ENCODE results near the gene HNF4A. TPM values are rescaled to one million over a fixed set of nuclear protein-coding genes. Genes with fewer than 3 reads are reported as not detected.
"Not testable (repeated sequence)": the region's sequence is repeated elsewhere in the genome, so short reads cannot be mapped to it uniquely, and the experiment has no call there.

Gene HNF4A
- total and polyA plus RNA-seq, 9 donors: 0.07 to 1.5 (median 0.25) TPM

DNA sequence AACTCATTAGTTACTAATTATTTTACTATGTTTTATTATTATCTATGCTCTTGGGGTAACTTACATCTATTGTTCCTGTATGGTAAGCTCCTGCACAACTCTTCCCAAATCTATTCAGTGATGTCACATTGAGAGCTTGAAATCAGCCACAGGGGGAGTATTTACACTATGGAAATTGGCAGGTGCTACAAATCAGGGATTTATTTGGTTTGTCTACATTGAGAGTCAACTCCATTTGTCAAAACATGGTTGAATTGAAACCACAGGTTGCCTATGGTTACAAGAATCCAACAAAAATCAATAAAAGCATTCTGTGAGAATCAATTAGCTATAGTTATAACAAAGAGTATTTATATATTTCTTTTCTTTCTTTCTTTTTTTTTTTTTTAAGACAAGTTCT lies 40.6 kb upstream of the HNF4A start:
- Histone ChIP-seq H3K9me3 (no peaks in the 10 kb centered on the region), H3K4me3 (no peak overlapping the region), H3K27ac (no peak overlapping the region), H3K4me1 (ENCODE audit: insufficient read depth) (peaks cover 5% of the 10 kb centered on the region), H3K27me3 (no peaks in the 10 kb centered on the region), H3K36me3 (no peaks in the 10 kb centered on the region)
- DNase-seq: no peak
- intact Hi-C loops (cut with DNase I): loop anchor here in 2 of 4 donors (5.0 kb wide), 3 partner anchors 98 to 203 kb away; partner anchors contain the start of gene OSER1 (in 1 of the 2)
- TF ChIP-seq, protein P1, sequence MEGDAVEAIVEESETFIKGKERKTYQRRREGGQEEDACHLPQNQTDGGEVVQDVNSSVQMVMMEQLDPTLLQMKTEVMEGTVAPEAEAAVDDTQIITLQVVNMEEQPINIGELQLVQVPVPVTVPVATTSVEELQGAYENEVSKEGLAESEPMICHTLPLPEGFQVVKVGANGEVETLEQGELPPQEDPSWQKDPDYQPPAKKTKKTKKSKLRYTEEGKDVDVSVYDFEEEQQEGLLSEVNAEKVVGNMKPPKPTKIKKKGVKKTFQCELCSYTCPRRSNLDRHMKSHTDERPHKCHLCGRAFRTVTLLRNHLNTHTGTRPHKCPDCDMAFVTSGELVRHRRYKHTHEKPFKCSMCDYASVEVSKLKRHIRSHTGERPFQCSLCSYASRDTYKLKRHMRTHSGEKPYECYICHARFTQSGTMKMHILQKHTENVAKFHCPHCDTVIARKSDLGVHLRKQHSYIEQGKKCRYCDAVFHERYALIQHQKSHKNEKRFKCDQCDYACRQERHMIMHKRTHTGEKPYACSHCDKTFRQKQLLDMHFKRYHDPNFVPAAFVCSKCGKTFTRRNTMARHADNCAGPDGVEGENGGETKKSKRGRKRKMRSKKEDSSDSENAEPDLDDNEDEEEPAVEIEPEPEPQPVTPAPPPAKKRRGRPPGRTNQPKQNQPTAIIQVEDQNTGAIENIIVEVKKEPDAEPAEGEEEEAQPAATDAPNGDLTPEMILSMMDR (IDR thresholded peaks at IDR 0.05): no peak
- no peak for TF ChIP-seq POLR2A (IDR thresholded peaks at IDR 0.05)
- no peak for TF ChIP-seq EP300 (IDR thresholded peaks at IDR 0.05)

DNA sequence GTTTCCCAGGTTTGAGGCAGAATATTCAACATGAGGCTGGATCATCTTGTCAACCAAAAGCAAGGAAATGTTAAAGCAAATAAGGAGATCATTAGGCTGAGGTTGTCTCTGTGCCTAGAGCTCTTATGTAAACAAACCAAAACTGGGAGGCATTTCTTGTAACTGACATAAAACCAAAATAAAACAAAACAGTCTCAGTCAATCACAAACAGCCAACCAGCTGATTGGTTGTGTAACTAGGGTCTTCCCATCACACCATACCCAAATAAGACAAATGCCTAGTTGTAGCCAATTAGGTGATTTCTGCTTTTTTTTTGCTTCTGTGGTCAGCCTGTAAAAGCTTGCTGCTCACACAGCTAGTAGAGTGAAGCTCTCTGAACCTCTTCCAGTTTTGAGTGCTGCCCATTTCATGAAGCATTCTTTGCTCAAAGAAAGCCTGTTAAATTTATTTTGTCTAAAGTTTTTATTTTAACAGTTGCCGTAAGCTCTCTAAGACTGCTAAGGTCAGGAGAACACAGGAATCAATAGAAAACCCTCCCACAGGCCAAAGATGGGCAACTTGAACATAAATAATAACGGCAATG lies 35.6 kb upstream of the HNF4A start:
- DNase-seq: no peak
- TF ChIP-seq POLR2A (IDR thresholded peaks at IDR 0.05) (no peak), EP300 (IDR thresholded peaks at IDR 0.05) (no peak)
- TF ChIP-seq, protein P1 (IDR thresholded peaks at IDR 0.05): no peak
- H3K4me1 ChIP-seq (ENCODE audit: insufficient read depth): no peaks in the 10 kb centered on the region
- no peaks in the 10 kb centered on the region for H3K27me3 ChIP-seq
- no peak overlapping the region for H3K27ac ChIP-seq
- H3K9me3 ChIP-seq: no peaks in the 10 kb centered on the region
- H3K36me3 ChIP-seq: no peaks in the 10 kb centered on the region
- no peak overlapping the region for H3K4me3 ChIP-seq
- WGBS, 3 donors: 82 to 83% (median 83%) methylated on average over 2 of the region's 2 CpGs
- intact Hi-C loops (cut with DNase I): no loop called here

DNA sequence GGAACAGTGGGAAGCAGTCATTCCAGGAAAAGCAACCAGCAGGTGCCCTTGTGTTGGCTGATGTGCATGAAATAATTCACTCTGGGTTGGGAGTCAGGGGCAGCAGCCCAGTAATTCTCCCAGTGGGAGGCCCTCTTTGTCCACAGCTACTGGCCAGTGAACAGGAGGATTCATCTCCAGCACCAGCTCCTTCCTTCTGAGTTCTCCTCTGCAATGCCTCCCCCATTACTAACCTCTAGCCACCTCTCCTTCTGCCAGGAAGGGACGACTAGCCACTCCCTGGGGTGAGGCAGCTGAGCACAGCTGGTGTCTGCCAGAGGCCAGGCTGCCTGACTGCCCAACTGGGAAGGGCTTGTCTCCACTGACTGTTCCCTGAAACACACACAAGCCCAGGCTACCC lies 31.2 kb upstream of the HNF4A start:
- DNase-seq: no peak
- Histone ChIP-seq H3K4me3 (no peak overlapping the region), H3K36me3 (no peaks in the 10 kb centered on the region), H3K4me1 (ENCODE audit: insufficient read depth) (no peaks in the 10 kb centered on the region), H3K27me3 (no peaks in the 10 kb centered on the region), H3K27ac (no peak overlapping the region), H3K9me3 (no peaks in the 10 kb centered on the region)
- intact Hi-C loops (cut with DNase I): no loop called here
- WGBS, 3 donors: 0 to 6% (median 6%) methylated on average over 1 of the region's 1 CpG
- no peak for TF ChIP-seq POLR2A (IDR thresholded peaks at IDR 0.05)
- TF ChIP-seq, protein P1 (IDR thresholded peaks at IDR 0.05): no peak

DNA sequence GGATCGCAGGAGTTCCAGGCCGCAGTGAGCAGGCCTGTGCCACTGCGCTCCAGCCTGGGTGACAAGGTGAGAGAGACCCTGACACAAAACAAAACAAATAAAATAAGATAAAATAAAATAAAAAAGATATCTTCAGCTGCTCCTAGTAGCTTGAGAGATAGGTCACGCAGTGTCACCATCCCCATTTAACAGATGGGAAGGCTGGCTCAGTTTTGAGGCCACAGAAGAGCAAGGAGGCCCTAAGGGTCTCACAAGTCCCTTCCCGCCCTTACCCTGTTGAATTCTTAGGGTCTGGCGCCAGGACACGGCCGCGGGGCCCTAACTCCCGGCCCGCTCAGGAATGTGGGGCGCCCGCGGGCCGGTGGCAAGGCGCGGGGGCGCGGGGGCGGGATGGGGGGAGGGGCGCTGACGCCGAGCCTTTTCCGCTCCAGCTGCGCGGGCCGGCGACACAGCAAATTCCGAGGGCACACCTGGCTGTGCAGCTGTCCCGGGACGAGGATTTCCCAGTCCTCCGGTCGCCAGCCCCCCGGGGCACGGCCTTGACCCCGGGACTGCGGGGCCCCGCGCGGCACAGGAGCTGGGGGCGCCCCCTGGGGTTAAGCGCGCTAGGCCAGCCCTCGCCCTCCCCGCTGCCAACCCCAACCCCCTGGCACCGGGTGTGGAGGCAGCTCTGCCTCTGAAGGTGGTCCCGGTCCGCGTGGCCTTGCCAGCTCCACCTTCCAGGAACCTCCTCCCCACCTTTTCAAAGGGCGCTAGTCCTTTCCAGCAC lies 28.9 kb upstream of the HNF4A start:
- Histone ChIP-seq H3K9me3 (no peaks in the 10 kb centered on the region), H3K27me3 (no peaks in the 10 kb centered on the region), H3K4me1 (ENCODE audit: insufficient read depth) (no peaks in the 10 kb centered on the region), H3K36me3 (no peaks in the 10 kb centered on the region), H3K4me3 (peak overlapping the region; percentile 23), H3K27ac (no peak overlapping the region)
- no peak for DNase-seq
- intact Hi-C loops (cut with DNase I): no loop called here
- TF ChIP-seq EP300 (IDR thresholded peaks at IDR 0.05) (no peak), POLR2A (IDR thresholded peaks at IDR 0.05) (no peak)
- TF ChIP-seq, protein P1 (IDR thresholded peaks at IDR 0.05): no peak
- 12 to 14% (median 12%) methylated on average over 47 to 50 of the region's 50 CpGs for WGBS, 3 donors

DNA sequence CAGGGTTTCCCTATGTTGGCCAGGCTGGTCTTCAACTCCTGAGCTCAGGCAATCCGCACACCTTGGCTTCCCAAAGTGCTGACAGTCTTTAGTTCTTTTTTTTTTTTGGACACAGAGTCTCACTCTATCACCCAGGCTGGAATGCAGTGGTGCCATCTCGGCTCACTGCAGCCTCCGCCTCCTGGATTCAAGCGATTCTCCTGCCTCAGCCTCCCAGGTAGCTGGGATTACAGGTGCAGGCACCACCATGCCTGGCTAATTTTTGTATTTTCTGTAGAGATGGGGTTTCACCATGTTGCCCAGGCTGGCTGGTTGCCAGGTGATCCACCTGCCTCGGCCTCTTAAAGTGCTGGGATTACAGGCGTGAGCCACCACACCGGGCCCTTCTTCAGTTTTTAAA lies 27.8 kb upstream of the HNF4A start:
- intact Hi-C loops (cut with DNase I); DNase-seq; H3K27me3 ChIP-seq; H3K4me1 ChIP-seq (ENCODE audit: insufficient read depth); H3K27ac ChIP-seq; H3K36me3 ChIP-seq; H3K9me3 ChIP-seq; H3K4me3 ChIP-seq: not testable (repeated sequence)
- 86 to 91% (median 87%) methylated on average over 7 of the region's 7 CpGs for WGBS, 3 donors

Data from ovary (tissue), 9 donors.